Measurements from ENCODE around the gene TLE7.

Gene TLE7

GRCh38 chr16:71406316-71406715, 35.5 kb downstream of the TLE7 start:
- no peak overlapping the region for H3K4me3 ChIP-seq (replicated peaks; ENCODE audit: low read depth, low read length)
- no peak for DNase-seq (ENCODE audit: extremely low read depth, low read depth)
- TF ChIP-seq CTCF (IDR thresholded peaks at IDR 0.05; ENCODE audit: low read depth, low read length, missing control alignments): no peak

- H3K4me3 ChIP-seq (replicated peaks; ENCODE audit: low read depth, low read length): no peak overlapping the region
- TF ChIP-seq CTCF (IDR thresholded peaks at IDR 0.05; ENCODE audit: low read depth, low read length, missing control alignments): no peak
- no peak for DNase-seq (ENCODE audit: extremely low read depth, low read depth)
Observed at GRCh38 chr16:71404364-71404763, 37.5 kb downstream of the TLE7 start.

- no peak for TF ChIP-seq CTCF (IDR thresholded peaks at IDR 0.05; ENCODE audit: low read depth, low read length, missing control alignments)
- H3K4me3 ChIP-seq (replicated peaks; ENCODE audit: low read depth, low read length): no peak overlapping the region
- DNase-seq (ENCODE audit: extremely low read depth, low read depth): no peak
Observed at GRCh38 chr16:71402674-71403073, 39.2 kb downstream of the TLE7 start.

- no peak for TF ChIP-seq CTCF (IDR thresholded peaks at IDR 0.05; ENCODE audit: low read depth, low read length, missing control alignments)
- DNase-seq (ENCODE audit: extremely low read depth, low read depth): no peak
- H3K4me3 ChIP-seq (replicated peaks; ENCODE audit: low read depth, low read length): no peak overlapping the region
Observed at GRCh38 chr16:71402007-71402406, 39.8 kb downstream of the TLE7 start.

GRCh38 chr16:71399801-71400563, 41.9 kb downstream of the TLE7 start:
- DNase-seq (ENCODE audit: extremely low read depth, low read depth): no peak
- no peak overlapping the region for H3K4me3 ChIP-seq (replicated peaks; ENCODE audit: low read depth, low read length)
- no peak for TF ChIP-seq CTCF (IDR thresholded peaks at IDR 0.05; ENCODE audit: low read depth, low read length, missing control alignments)

GRCh38 chr16:71396594-71396993, 45.3 kb downstream of the TLE7 start:
- H3K4me3 ChIP-seq (replicated peaks; ENCODE audit: low read depth, low read length): no peak overlapping the region
- no peak for TF ChIP-seq CTCF (IDR thresholded peaks at IDR 0.05; ENCODE audit: low read depth, low read length, missing control alignments)
- DNase-seq (ENCODE audit: extremely low read depth, low read depth): no peak

- no peak for TF ChIP-seq CTCF (IDR thresholded peaks at IDR 0.05; ENCODE audit: low read depth, low read length, missing control alignments)
- no peak for DNase-seq (ENCODE audit: extremely low read depth, low read depth)
- H3K4me3 ChIP-seq (replicated peaks; ENCODE audit: low read depth, low read length): no peak overlapping the region
Observed at GRCh38 chr16:71389330-71389729, 52.5 kb downstream of the TLE7 start.

Data from HFF-Myc (cell line).